HG02798 (cell line): ENCODE measurements around the gene DCPS.
"Not testable (repeated sequence)": the region's sequence is repeated elsewhere in the genome, so short reads cannot be mapped to it uniquely, and the experiment has no call there.

Experiments
- ATAC-seq: cut with Tn5 transposase; IDR thresholded peaks from one replicate; pipeline ENCODE4 v1.9.1; 2021; ENCODE audit warnings: mild to moderate bottlenecking; ENCODE audit not compliant: unreplicated experiment, poor library complexity

DCPS gene

DNA sequence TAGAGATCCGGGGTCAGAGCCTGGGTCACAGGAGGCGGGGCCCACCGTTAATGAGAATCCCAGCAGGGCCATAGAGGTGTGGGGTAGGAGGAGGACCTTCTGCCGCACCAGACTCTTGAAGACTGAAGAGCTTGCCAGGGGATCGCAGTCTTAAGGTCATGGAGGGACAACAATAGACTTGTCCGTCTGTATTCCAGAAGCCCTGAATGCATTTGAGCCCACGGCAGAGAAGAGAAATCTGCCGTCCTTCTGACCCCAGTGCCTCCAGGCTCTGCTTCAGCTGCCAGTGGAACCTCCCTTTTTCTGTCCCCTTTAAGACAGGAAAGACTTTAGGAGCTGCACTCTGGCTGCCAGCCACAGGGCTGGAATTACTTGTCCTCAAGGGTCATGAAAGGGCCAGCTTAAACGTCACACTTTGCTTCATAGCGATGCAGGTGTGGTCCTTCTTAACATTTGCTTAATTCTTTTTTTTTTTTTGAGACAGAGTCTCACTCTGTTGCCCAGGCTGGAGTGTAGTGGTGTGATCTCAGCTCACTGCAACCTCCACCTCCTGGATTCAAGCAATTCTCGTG, 36.1 kb downstream of the DCPS start:
- ATAC-seq: no peak

DNA sequence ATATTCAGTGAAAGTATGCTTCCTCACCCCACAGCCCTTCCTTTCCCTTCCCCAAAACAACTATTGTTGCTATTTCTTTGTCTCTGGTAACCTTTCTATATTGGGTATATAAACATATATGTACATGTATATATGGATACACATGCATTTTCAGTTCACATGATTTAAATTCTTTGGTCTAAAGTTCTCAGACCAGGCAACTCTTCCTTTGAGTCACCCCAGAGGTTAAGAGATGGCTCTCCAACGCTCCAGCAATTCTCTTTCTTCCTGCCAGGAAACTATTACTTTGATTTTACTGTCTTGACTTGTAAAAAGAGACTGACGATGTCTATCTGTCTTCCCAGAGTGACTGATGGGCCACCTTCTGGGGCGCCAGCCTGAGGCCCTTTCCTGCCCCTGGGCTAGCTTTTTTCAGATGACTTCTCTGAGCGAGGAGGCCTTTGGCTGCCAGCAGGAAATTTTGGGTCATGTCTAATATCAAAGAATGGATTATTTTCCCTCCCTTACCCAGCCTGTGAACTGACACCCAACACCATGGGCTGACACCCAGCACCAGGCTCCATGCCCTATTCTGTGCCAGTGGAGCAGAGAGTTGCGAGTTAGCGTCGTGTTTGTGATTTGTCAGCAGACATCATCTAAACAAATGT, 37.2 kb downstream of the DCPS start:
- no peak for ATAC-seq

DNA sequence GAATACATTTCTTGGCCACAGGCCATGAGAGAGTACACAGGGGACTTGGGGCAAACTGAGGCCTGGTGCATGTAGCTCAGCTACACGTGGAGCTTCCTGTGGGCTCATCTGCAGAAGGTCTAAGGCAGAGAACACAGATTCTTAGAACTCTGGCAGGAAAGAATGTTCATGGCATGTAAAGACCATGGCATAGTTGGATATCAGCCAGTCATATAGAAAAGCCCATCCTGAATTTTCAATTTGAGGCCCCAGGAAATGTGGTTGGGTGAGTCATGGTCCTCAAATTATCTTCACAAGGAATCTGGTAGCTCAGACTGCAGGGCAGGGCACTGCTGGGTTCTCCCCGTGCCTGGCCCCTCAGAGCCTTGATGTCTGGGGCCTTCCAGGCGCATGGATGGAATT, 37.9 kb downstream of the DCPS start:
- ATAC-seq: no peak

DNA sequence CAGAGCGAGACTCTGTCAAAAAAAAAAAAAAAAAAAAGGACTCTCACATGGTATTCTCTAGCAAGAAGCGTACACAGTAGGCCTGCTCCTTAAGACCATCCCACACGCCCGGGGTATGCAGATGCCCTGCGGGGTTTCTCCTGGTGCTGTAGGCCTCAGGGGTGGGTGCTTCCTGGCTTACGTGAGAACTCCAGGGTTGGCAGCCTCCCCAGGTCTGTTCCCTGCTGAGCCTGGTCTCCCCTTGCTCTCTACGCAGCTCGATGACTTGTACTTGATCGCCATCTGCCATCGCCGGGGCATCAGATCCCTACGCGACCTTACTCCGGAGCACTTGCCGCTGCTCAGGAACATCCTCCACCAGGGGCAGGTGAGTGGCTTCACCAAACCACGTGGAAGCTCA, 39.2 kb downstream of the DCPS start:
- no peak for ATAC-seq

DNA sequence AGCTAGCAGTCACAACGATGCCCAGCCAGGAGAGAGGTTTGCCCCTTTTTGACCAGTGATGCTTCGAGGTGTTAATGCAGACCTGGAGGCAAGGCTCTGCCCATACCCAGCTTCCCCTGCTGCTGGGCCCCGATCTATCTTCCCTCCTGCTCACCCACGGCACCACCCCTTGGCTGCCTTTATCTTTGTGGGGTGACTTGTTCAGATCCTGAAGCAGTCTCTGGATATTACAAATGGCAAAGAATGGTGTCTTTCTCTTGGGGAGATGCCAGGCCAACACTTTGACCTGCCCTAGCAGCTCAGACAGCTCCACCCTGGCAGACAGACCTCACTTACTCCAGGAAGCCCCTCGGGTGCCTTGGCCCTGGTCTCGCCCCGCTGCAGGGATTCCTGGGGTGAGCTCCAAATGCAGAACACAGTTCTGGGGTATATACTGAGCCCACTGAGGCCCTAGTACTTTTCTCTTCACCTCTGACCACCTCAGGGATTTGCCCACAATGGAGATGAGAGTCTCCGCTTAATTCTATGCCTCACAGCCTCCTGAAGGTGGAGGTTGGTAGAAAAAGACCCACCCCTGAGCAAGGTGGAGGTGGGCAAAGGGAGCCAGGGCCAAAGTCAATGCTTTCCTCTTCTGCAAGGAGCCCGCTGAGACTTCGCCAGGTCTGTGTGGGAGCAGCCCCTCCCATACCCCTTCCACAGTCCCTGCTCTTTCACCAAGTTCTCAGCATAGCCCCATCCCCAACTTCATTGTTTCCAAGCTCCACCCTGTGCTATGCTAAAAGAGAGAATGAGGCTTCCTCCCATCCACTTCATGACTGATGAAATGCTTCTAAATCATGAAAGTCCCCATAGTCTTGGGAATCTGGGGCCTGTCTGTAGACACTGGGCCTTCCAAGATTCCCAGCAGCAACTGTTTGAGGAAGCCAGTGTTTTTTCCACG, 40.6 kb downstream of the DCPS start:
- no peak for ATAC-seq

DNA sequence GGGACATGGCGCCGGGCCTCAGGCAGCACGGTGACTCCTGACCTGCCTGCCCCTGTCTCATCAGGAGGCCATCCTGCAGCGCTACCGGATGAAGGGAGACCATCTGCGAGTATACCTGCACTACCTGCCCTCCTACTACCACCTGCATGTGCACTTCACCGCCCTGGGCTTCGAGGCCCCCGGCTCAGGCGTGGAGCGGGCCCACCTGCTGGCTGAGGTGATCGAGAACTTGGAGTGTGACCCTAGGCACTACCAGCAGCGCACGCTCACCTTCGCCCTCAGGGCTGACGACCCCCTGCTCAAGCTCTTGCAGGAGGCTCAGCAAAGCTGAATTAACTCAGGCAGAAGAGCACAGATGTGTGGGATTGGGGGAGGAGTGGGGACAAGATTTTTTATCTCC, 41.4 kb downstream of the DCPS start:
- ATAC-seq: no peak

DNA sequence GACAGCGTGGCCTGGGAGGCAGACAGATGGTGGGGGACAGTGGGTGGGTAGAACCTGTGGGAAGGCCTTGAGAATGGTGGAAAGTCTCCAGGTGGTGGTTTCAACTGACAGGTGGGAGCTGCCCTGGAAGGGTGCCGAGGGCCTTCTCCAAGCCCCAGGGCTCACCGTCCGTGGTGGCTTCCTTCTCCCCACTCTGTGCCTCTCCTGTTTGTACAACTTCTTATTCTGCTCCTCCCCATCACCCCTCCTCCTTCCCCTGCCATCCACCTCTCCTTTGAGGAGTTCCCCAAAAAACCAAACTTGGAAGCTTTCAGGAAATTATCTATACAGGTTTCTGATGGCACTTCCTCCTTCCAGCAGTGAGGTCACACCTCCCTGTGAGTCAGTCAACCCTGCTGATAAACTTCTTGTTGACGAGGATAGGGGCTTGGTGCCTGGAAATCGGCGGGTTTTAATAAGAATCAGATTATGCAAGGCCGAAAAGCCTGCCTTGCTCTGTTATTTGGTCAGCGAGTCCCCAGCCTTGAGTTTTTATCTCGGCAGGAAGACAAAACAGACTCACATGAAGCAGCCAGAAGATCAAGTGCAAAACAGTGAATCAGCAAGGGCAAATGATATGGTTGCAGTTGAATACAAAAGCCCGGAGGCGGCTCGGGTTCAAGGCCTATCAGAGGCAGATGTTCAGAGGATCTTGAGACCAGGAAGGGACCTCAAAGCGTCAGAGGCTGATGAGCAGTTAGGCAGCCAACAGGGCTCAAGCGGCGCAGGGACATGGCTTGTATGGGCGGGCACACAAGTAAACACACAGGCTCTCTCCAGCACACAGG, 42.1 kb downstream of the DCPS start:
- ATAC-seq: no peak

DNA sequence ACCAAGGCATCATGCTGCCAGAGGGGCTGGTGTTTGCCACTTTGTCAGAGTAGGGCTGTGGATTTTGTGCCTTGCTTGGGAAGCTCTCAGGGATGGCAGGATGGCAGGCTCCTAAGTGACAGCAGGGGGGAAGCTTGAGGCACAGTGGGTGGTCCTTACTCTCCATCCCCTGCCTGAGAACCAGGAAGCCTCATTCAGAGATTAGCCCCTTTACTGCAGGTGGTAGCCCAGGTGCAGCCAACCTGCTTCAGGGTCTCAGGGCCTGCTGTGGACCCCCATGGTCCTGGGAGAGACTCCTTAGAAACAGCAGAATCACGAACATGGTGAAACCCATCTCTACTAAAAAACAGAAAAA, 42.7 kb downstream of the DCPS start:
- ATAC-seq: no peak

DNA sequence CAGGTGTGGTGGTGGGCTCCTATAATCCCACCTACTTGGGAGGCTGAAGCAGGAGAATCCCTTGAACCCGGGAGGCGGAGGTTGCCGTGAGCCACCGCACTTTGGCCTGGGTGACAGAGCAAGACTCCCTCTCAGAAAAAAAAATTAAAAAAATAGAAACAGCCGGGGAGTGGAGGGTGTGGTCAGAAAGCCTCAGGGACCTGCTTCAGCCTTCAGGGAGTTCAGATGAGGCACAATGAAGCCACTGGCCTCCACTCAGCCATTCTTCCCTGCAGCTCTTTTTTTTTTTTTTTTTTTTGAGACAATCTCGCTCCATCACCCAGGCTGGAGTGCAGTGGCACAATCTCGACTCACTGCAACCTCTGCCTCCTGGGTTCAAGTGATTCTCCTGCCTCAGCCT, 43.1 kb downstream of the DCPS start:
- ATAC-seq: not testable (repeated sequence)

DNA sequence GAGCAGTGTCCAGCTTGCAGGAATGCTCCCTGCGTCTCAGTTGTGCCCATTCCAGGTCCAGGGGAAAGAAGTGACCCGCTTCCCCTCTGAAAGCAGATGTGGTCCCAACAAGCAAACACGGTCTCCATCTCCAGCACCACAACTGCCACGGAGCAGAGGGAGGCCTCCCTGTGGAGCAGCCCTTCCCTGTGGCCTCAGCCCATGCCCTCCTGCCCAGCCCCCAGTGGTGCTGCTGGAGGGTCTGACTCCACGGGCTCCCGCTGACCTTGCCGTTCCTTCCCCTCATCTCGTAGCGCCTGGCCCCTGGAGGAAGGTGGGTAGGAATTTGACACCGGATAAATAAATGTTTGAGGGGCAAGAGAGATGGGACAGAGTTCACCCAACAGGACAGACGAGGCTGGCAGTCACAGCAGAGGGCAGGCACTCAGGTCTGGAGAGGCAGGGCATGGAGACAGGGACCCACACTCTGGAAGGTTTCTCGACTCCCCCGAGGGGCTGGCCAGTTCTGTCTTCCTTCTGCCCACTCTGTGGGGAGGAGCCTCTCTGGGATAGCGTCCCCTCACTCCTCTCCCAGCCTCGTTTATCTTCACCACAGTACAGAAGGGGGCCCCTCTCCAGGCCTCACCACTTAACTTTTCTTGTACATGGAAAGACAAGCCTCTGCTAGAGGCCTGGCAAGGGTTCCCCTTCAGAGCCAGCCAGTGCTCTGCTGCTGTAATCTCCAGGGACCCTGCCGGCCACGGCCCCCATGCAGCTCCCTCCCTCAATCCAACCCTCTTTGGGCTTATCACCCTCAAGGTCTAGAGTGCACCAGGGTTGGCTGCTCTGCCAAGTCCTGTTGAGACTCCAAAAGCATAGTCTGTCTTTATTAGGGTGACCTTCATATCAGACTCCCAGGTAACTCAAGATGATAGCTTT, 44.1 kb downstream of the DCPS start:
- ATAC-seq: no peak

DNA sequence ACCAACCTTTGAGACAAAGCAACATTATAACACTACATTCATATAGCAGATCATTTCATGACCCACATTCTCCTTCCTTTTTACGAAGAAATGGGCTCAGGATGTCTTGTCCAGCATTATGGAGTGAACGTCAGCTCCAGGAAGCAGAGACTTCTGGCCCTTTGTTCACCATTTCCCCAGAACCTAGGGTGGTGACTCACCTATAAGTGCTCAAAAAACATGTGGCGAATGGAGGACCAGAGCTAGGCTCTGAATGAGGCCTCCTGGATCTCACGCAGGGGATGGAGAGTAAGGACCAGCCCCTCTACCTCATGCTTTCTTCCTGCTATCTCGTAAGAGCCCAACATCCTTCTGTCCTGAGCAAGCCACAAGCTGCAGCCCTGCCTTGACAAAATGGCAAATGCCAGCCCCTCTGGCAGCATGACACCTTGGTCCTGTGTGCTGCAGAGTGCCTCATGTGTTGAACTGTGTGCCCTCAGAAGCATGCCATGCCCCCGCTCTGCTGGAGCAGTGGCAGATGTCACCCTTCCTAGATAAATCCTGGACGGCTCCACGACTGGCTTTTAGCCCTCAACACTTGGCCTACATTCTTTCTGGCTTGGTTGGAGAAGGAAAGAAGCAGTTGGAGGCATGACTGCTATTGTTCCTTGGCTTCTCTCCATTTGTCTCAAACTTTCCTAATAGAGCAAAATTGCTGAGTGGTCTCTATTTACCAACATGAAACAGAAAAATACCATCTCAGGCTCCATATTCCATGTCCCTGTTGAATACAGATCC, 45.1 kb downstream of the DCPS start:
- ATAC-seq: no peak

DNA sequence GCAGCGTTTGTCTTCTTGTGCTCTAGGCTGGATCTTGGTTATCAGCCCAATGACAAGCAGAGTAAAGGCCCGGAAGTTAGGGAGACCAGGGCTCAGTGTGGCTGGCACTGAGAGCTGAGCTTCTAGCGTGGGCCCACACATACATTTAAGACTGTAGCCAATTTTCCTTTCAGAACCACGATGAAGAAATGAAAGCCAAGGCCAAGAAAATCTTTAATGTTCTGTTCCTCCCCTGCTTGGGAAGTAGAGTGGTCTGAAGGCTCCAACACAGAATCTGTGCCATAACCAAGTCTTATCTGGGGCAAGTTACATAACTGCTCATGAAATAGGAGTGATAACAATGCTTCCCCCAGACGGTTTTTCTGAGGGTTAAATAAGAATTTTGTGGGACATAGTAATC, 47.0 kb downstream of the DCPS start:
- no peak for ATAC-seq

DNA sequence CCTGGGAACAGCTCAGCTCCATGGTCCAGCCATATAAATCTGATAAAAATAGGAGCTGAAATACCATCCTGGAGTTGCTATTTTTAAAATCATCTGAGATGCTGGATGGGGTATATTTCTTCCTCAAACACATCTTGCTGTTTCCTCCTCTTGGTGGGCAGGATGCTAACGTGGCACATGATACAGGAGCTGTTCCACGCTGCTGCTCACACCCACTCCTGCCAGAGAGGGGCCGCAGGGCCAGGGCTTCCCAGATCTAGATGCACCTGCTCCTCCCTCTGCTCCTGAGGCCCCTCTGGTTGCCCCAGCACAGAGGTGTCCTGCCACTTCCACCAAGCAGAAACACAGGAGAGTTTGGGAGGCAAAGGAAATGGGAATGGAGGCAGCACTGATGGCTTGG, 48.3 kb downstream of the DCPS start:
- no peak for ATAC-seq

DNA sequence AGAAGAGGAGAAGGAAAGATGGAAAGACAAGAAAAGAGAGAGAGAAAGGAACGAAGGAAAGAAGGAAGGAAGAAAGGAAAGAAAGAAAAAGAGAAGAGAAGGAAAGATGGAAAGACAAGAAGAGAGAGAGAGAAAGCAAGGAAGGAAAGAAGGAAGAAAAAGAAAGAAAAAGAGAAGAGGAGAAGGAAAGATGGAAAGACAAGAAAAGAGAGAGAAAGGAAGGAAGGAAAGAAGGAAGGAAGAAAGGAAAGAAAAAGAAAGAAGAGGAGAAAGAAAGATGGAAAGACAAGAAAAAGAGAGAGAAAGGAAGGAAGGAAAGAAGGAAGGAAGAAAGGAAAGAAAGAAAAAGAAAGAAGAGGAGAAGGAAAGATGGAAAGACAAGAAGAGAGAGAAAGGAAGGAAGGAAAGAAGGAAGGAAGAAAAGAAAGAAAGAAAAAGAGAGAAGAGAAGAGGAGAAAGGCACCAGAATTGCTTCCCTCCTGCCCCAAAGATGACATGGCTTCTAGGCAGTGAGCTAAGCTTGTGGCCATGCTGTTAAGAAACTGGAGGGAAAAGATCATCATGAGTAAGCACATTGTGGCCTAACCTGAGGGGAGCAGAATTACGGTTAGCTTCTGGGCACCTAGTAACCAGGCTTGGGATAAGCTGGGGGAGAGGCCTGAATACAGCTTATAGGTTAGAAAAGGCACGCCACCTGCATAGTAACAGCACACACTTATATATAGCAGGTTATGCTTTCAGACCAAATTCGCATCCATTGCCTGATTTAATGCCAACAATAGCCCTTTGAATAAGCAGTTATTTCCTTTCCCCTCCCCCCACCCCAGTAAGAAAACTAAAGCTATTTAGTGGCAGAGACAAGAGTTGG, 49.3 kb downstream of the DCPS start:
- no peak for ATAC-seq

DNA sequence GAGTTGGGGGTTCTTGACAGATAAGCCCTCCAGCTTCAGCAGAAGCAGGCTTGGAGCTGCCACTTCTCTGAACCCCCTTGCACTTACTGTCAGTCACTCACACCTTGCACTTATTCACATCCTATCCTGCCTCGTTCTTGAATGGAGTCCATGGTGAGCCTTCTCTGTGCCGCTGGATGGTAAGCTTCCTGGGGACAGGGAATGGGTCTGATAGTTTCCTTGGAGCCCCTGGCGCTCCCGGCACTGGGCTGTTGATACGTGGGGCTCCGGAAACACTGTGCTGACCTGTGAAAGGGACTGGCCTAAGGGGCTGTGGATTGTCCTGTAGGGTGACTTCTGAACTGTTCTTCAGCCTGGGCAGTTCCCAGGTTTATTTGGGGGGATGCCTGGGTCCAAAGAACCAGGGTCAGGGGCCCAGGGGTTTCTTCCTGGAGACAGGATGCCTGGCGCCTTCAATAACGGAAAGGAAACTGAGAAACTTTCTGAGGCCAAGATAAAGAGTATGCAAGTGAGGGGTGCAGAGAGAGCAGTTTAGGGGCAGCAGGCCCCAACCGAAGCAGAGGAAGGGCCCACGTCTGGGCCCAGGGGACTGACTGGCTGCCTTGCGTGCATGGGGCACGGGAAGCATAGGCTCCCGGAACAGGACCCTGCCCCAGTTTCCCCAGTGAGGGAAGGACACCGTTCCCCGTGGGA, 50.9 kb downstream of the DCPS start:
- peak; percentile 22 for ATAC-seq

DNA sequence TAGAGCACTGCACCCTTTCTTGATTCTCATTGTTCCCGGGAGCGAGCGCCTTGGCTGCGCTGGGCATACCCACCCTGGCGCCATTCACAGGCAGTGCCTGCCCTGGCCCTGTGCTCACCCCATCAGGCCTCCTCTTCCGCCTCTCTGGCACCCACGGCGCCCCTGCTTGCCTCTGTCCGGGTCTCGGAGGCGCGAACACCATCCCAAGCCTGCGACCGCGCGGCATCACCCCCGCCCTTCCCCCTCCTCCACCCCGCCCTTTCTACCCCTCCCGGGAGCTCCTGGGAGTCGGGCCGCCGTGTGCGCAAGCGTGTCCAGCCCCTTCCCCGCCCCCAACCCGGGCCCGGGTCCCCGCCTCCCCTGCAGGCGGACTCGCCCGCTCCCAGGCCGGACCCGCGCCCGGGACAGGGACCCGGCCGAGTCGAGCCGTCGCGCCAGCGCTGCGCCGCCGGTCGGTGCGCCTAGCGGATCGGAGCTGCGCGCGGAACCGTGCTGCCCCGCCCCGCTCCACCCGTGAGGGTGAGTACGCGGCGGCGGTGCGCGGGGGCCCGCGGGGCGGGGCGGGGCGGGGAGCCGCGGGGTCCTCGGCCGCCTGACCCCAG, 51.6 kb downstream of the DCPS start, which contains the start of gene ST3GAL4:
ST3GAL4 (plus strand) TSS at position 363 of the 602 bp plus-strand sequence. CDS start 50,470 bp downstream, outside the sequence.
- ATAC-seq: peak; percentile 78
